AG04449 (cell line): ENCODE results near the gene GSTK1.

Experiments used
- CTCF ChIA-PET: fragments of 350-600 bp; formaldehyde crosslinking; extraction: SDS; loops from one replicate; lab custom pipeline; 2021; ENCODE audit warnings: antibody characterized with exemption; lab: Yijun Ruan, JAX
- POLR2A ChIA-PET: fragments of 400-600, 350-600 bp; formaldehyde crosslinking; extraction: SDS; loops from one replicate; lab custom pipeline; 2020; ENCODE audit warnings: antibody characterized with exemption, inconsistent platforms; lab: Yijun Ruan, JAX
- DNase-seq: peaks from one replicate; pipeline ENCODE4 v3.0.0-alpha.2; 2010; ENCODE audit warnings: low read depth, low spot score
- H3K4me3 ChIP-seq: 2 replicates; pipeline ENCODE4 v1.5.1; 2011; ENCODE audit warnings: low read depth, mild to moderate bottlenecking, control low read depth, low read length
- TF ChIP-seq, protein P1 (sequence below): IDR thresholded peaks from one replicate; pipeline ENCODE4 v1.5.1; 2011; ENCODE audit warnings: mild to moderate bottlenecking, moderate library complexity, low read length, control low read depth, inconsistent platforms; ENCODE audit not compliant: insufficient read depth; ENCODE audit errors: missing control alignments

The GSTK1 gene

DNA sequence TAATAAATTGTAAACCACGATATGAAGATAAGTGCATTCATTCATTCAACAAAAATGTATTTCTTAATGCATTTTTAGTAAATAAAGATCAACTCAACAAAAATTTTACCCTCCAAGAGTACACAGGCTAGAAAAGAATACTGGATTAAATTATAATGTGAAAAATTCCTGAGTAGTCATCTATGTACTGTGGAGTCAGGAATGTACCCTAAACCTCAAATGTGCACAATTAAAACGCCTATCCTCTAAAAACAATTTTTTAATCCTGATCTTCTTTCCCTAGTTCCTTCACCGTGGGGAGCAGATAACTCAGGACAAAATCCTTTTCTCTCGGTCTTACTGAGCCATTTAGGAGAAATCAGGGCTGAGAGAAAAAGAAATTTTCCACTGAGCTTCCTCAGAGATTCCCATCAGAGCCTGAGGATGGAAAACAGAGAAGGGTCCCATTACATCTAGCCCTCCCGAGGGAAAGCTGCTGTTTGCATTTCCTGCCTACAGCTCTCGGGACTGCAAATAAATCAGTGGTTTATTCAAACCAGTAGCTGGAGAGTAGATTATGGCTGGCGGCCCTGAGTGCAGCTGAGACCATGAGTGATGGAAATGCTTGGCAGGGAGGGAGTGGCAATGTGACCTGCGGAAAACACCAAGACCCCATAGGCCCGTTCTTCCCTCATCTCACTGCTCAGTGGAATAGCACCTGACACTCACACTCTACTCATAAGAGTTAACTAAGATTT is 34.0 kb upstream of the GSTK1 start:
- DNase-seq, result no peak
- no peak overlapping the region for H3K4me3 ChIP-seq
- CTCF ChIA-PET, result interaction anchor here (0.8 to 4.1 kb wide), 5 partner anchors 9 to 226 kb away, joined by 3 to 30 read pairs (median 7); no protein-coding TSS in a partner anchor
- POLR2A ChIA-PET, result no interaction called here
- TF ChIP-seq, protein P1, sequence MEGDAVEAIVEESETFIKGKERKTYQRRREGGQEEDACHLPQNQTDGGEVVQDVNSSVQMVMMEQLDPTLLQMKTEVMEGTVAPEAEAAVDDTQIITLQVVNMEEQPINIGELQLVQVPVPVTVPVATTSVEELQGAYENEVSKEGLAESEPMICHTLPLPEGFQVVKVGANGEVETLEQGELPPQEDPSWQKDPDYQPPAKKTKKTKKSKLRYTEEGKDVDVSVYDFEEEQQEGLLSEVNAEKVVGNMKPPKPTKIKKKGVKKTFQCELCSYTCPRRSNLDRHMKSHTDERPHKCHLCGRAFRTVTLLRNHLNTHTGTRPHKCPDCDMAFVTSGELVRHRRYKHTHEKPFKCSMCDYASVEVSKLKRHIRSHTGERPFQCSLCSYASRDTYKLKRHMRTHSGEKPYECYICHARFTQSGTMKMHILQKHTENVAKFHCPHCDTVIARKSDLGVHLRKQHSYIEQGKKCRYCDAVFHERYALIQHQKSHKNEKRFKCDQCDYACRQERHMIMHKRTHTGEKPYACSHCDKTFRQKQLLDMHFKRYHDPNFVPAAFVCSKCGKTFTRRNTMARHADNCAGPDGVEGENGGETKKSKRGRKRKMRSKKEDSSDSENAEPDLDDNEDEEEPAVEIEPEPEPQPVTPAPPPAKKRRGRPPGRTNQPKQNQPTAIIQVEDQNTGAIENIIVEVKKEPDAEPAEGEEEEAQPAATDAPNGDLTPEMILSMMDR, result no peak

DNA sequence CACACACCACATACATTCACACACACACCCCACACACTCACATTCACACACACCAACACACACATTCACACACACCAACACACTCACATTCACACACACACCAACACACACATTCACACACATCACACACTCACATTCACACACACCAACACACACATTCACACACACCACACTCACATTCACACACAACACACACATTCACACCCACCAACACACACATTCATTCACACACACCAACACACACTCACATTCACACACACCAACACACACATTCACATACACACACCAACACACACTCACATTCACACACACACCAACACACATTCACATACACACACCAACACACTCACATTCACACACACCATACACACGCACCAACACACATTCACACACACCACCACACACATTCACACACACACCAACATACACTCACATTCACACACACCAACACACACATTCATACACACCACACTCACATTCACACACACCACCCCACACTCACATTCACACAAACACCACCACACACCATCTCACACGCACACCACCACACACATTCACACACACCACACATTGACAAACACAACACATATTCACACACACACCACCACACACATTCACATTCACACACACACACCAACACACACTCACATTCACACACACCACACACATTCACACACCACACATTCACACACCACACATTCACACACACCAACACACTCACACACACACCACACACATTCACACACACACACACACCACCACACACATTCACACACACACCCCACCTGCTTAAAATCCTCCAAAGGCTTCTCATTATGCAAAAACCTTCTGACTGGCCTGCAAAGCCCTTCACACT is 32.4 kb upstream of the GSTK1 start:
- DNase-seq, result no peak
- no peak overlapping the region for H3K4me3 ChIP-seq
- ChIA-PET CTCF (interaction anchor here (1.8 to 2.1 kb wide), 3 partner anchors 9 to 16 kb away, joined by 3 to 16 read pairs (median 13); no protein-coding TSS in a partner anchor), POLR2A (no interaction called here)
- TF ChIP-seq, protein P1, result no peak

DNA sequence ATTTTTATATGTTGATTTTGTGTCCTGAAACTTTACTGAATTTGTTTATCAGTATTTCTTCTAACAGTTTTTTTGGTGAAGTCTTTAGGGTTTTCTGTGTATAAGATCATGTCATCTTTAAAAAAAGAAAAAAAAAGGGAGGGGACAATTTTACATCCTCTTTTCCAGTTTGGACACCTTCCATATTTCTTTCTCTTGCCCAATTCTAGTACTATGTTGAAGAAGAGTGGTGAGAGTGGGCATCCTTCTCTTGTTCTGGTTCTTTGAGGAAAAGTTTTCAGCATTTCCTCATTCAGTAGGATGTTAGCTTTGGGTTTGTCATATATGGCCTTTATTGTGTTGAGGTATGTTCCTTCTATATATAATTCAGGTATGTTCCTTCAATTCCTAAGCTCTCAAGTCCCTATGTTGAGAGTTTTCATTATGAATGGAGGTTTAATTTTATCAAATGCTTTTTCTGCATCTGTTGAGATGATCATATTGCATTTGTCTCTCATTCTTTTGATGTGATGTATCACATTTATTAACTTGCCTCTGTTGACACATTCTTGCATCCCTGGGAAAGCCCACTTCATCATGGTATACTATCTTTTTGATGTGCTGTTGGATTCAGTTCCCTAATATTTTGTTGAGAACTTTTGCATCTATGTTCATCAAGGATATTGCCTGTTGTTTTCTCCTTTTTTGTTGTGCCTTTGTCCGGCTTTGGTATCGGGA is 29.3 kb upstream of the GSTK1 start:
- ChIA-PET POLR2A (no interaction called here), CTCF (no interaction called here)
- no peak for DNase-seq
- TF ChIP-seq, protein P1, result no peak
- H3K4me3 ChIP-seq, result no peak overlapping the region

DNA sequence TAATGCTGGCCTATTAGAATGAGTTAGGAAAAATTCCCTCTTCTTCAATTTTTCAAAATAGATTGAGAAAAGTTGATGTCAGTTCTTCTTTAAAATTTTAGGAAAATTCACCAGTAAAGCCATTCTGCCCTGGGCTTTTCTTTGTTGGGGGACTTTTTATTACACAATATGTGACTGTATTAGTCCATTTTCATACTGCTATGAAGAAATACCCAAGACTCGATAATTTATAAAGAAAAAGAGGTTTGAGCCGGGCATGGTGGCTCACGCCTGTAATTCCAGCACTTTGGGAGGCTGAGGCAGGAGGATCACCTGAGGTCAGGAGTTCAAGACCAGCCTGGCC is 28.7 kb upstream of the GSTK1 start:
- H3K4me3 ChIP-seq, result no peak overlapping the region
- DNase-seq, result no peak
- ChIA-PET CTCF (no interaction called here), POLR2A (no interaction called here)
- TF ChIP-seq, protein P1, result no peak

DNA sequence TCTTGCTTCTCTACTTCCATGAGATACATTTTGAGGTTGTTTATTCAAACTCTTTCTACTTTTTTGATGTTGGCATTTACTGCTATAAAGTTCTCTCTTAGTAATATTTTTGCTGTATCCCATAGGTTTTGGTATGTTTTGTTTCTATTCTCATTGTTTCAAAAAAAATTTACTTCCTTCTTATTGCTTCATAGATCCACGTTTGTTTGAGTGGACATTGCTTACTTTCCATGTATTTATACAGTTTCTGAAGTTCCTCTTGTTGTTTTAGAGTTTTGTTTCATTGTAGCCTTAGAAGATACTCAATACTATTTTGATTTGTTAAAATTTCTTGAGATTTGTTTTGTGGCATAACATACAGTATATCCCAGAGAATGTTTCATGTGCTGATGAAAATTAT is 27.7 kb upstream of the GSTK1 start:
- TF ChIP-seq, protein P1, result no peak
- DNase-seq, result no peak
- CTCF ChIA-PET, result no interaction called here
- no peak overlapping the region for H3K4me3 ChIP-seq
- POLR2A ChIA-PET, result interaction anchor here (0.7 kb wide), 1 partner anchor 52 kb away, joined by 3 read pairs; no protein-coding TSS in a partner anchor
